Loucy (cell line): ENCODE results near the gene SCAMP1.

Experiments used
- H2AFZ ChIP-seq: fragments of 200-600 bp; sonication (generic); 2 replicates; pipeline ENCODE4 v1.6.0; 2016; ENCODE audit warnings: antibody characterized with exemption, mild to moderate bottlenecking, low read length, moderate library complexity
- H3F3A ChIP-seq: fragments of 200-600 bp; 2 replicates; pipeline ENCODE4 v1.6.0; 2016; ENCODE audit warnings: antibody characterized with exemption, low read depth, mild to moderate bottlenecking
- H3K27me3 ChIP-seq: fragments of 200-600 bp; sonication (generic); 2 replicates; pipeline ENCODE4 v1.6.1; 2014; ENCODE audit warnings: low read length, mild to moderate bottlenecking; ENCODE audit not compliant: insufficient read depth, poor library complexity, severe bottlenecking
- H3K36me3 ChIP-seq: fragments of 200-600 bp; sonication (generic); 2 replicates; pipeline ENCODE4 v1.6.1; 2016; ENCODE audit warnings: low read length; ENCODE audit not compliant: insufficient read depth
- H3K4me1 ChIP-seq: fragments of 200-600 bp; sonication (generic); 2 replicates; pipeline ENCODE4 v1.5.1; 2014; ENCODE audit warnings: low read length, mild to moderate bottlenecking; ENCODE audit not compliant: insufficient read depth, poor library complexity, severe bottlenecking
- H3K4me2 ChIP-seq: fragments of 200-600 bp; sonication (generic); 2 replicates; pipeline ENCODE4 v1.6.0; 2014; ENCODE audit warnings: antibody characterized with exemption, low read length, low read depth, mild to moderate bottlenecking; ENCODE audit not compliant: poor library complexity, severe bottlenecking
- H3K4me3 ChIP-seq: fragments of 200-600 bp; sonication (generic); 2 replicates; pipeline ENCODE4 v1.5.1; 2014; ENCODE audit warnings: low read length, mild to moderate bottlenecking, mixed read lengths; ENCODE audit not compliant: poor library complexity, severe bottlenecking
- H3K79me2 ChIP-seq: fragments of 200-600 bp; sonication (generic); 2 replicates; pipeline ENCODE4 v1.6.1; 2014; ENCODE audit warnings: low read length; ENCODE audit not compliant: insufficient read depth
- H3K9ac ChIP-seq: fragments of 200-600 bp; sonication (generic); 2 replicates; pipeline ENCODE4 v1.6.0; 2014; ENCODE audit warnings: mild to moderate bottlenecking, low read depth, low read length, moderate library complexity; ENCODE audit not compliant: poor library complexity, severe bottlenecking
- H3K9me2 ChIP-seq: fragments of 200-600 bp; sonication (generic); replicated peaks from 2 replicates; pipeline ENCODE4 v1.6.1; 2016; ENCODE audit warnings: low read depth, low read length, mixed read lengths
- H3K9me3 ChIP-seq: fragments of 200-600 bp; sonication (generic); 2 replicates; pipeline ENCODE4 v1.6.1; 2014; ENCODE audit warnings: mild to moderate bottlenecking, antibody characterized with exemption, low read length, low read depth; ENCODE audit not compliant: insufficient read depth
- H4K20me1 ChIP-seq: fragments of 200-600 bp; sonication (generic); 2 replicates; pipeline ENCODE4 v1.6.0; 2014; ENCODE audit warnings: antibody characterized with exemption, low read length, mild to moderate bottlenecking; ENCODE audit not compliant: insufficient read depth, poor library complexity, severe bottlenecking
- EZH2phosphoT487 ChIP-seq: fragments of 200-600 bp; IDR thresholded peaks from 2 replicates; pipeline ENCODE4 v1.6.1; 2018; ENCODE audit warnings: antibody characterized with exemption, mild to moderate bottlenecking, moderate library complexity, borderline replicate concordance
- TF ChIP-seq, protein P1 (sequence below): fragments of 200-600 bp; sonication (generic); conservative IDR thresholded peaks from 2 replicates; pipeline ENCODE4 v1.5.1; 2014; ENCODE audit warnings: mild to moderate bottlenecking, antibody characterized with exemption, low read length

SCAMP1 gene

DNA sequence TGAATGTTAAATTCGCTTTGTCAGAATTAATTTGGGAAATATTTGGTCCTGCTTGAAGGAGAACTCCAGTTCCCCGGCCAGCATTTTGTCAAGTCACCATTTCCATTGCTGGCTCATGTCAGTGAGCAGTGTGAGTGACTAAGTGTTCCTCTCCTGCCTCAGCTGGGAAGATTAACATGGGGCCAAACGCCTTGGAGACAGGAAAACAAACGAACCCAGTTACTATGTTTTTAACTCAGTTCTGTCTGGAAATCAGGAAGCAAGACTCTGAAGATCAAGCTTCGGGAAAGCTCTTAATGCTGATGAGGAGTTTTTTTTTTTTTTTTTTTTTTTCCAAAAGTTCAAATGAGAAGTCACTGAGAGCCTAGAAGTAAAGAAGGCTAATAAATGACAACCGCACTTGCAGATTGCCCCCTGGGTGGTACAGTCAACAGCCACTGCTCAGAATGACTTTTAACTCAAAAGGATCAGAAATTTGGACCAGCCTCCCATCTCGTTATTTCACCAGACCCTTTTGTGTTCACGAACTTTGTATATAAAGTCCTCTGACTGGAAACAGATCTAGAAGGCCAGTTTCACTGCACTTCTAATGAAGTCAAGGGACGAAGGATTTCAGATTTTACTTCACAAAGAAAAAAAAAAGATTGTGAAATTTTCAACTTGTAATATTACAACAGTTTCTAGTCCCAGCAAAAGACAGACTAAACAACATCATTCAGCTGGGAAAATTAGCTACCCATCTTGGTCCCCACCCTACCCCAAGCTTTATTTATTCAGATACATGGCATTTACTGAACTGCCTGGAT, 166.8 kb downstream of the SCAMP1 start:
- H2AFZ ChIP-seq, result no peak overlapping the region
- TF ChIP-seq EZH2phosphoT487, result no peak
- TF ChIP-seq, protein P1, sequence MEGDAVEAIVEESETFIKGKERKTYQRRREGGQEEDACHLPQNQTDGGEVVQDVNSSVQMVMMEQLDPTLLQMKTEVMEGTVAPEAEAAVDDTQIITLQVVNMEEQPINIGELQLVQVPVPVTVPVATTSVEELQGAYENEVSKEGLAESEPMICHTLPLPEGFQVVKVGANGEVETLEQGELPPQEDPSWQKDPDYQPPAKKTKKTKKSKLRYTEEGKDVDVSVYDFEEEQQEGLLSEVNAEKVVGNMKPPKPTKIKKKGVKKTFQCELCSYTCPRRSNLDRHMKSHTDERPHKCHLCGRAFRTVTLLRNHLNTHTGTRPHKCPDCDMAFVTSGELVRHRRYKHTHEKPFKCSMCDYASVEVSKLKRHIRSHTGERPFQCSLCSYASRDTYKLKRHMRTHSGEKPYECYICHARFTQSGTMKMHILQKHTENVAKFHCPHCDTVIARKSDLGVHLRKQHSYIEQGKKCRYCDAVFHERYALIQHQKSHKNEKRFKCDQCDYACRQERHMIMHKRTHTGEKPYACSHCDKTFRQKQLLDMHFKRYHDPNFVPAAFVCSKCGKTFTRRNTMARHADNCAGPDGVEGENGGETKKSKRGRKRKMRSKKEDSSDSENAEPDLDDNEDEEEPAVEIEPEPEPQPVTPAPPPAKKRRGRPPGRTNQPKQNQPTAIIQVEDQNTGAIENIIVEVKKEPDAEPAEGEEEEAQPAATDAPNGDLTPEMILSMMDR, result no peak
- H3K27me3 ChIP-seq, result no peaks in the 10 kb centered on the region
- no peaks in the 10 kb centered on the region for H3K9me2 ChIP-seq
- H3K9ac ChIP-seq, result no peak overlapping the region
- no peaks in the 10 kb centered on the region for H3K79me2 ChIP-seq
- no peaks in the 10 kb centered on the region for H3K36me3 ChIP-seq
- H3K4me2 ChIP-seq, result no peak overlapping the region
- no peaks in the 10 kb centered on the region for H4K20me1 ChIP-seq
- H3F3A ChIP-seq, result no peaks in the 10 kb centered on the region
- H3K4me1 ChIP-seq, result no peaks in the 10 kb centered on the region
- no peak overlapping the region for H3K4me3 ChIP-seq
- H3K9me3 ChIP-seq, result no peaks in the 10 kb centered on the region

DNA sequence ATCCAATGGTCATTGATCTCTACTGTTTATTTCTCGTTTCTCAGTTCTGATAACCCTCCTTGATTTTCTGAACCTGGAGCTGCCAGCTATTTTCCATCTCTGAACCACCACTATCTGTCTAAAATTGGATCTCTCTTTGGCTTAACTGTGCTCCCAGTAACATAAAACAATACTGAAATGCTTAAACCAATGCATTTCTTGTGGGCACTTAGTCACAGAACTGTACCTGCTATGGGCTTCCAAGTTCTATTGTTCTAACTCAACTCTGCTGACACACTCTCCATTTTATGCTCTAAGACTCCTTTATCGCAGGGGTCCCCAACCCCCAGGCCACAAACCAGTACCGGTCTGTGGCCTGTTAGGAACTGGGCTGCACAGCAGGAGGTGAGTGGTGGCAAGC, 167.5 kb downstream of the SCAMP1 start:
- no peak for TF ChIP-seq EZH2phosphoT487
- TF ChIP-seq, protein P1, result no peak
- H3K4me1 ChIP-seq, result no peaks in the 10 kb centered on the region
- H3K36me3 ChIP-seq, result no peaks in the 10 kb centered on the region
- H3K79me2 ChIP-seq, result no peaks in the 10 kb centered on the region
- no peak overlapping the region for H3K4me2 ChIP-seq
- H3K27me3 ChIP-seq, result no peaks in the 10 kb centered on the region
- no peaks in the 10 kb centered on the region for H3K9me3 ChIP-seq
- H3K9ac ChIP-seq, result no peak overlapping the region
- no peaks in the 10 kb centered on the region for H3F3A ChIP-seq
- no peak overlapping the region for H3K4me3 ChIP-seq
- no peaks in the 10 kb centered on the region for H3K9me2 ChIP-seq
- no peak overlapping the region for H2AFZ ChIP-seq
- no peaks in the 10 kb centered on the region for H4K20me1 ChIP-seq
